WTC11 (cell line): ENCODE data around the gene TNIK. TPM values are rescaled to one million over a fixed set of nuclear protein-coding genes. Genes with fewer than 3 reads are reported as not detected.

Experiments
- ATAC-seq: fragments of 200-7000 bp; cut with Tn5 transposase; 2 replicates; pipeline ENCODE4 v1.10.0; 2021; ENCODE audit warnings: mild to moderate bottlenecking, moderate library complexity
- CTCF ChIA-PET: fragments of 300-600 bp; sonication (Branson Sonifier 250); formaldehyde crosslinking; loops from one replicate; lab custom pipeline; 2021; ENCODE audit warnings: antibody characterized with exemption; lab: Charles Lee
- POLR2A ChIA-PET: fragments of 350-600 bp; sonication (Branson Sonifier 250); formaldehyde crosslinking; loops from one replicate; lab custom pipeline; 2021; ENCODE audit warnings: antibody characterized with exemption; lab: Charles Lee
- DNase-seq: peaks from one replicate; pipeline ENCODE4 v3.0.0; 2021; ENCODE audit warnings: low spot score
- H3K27ac Mint-ChIP-seq: 2 replicates; pipeline ENCODE4 v1.8.0; 2021; ENCODE audit warnings: mixed read lengths
- H3K27me3 Mint-ChIP-seq: 2 replicates; pipeline ENCODE4 v1.8.0; 2021; ENCODE audit warnings: low read depth, mild to moderate bottlenecking, moderate library complexity, mixed read lengths
- H3K36me3 Mint-ChIP-seq: 2 replicates; pipeline ENCODE4 v1.8.0; 2021; ENCODE audit warnings: mixed read lengths
- H3K4me1 Mint-ChIP-seq: 2 replicates; pipeline ENCODE4 v1.8.0; 2022; ENCODE audit warnings: mixed read lengths
- H3K4me3 Mint-ChIP-seq: 2 replicates; pipeline ENCODE4 v1.8.0; 2021; ENCODE audit warnings: mild to moderate bottlenecking, moderate library complexity, mixed read lengths
- H3K9me3 Mint-ChIP-seq: 2 replicates; pipeline ENCODE4 v1.8.0; 2021; ENCODE audit warnings: mixed read lengths
- CBFB ChIP-seq: sonication (generic); formaldehyde crosslinking; IDR thresholded peaks from 2 replicates; pipeline ENCODE4 v1.8.1; 2022; ENCODE audit warnings: mild to moderate bottlenecking, low read depth, missing genetic modification reagents
- CTCF ChIP-seq: fragments of 200-600 bp; IDR thresholded peaks from 2 replicates; pipeline ENCODE4 v1.8.0; 2022; ENCODE audit warnings: antibody characterized with exemption
- EMX1 ChIP-seq: fragments of 250-450 bp; sonication (Bioruptor Pico); IDR thresholded peaks from 2 replicates; pipeline ENCODE4 v1.8.0; 2021; ENCODE audit warnings: mild to moderate bottlenecking
- ERG ChIP-seq: fragments of 250-450 bp; sonication (Bioruptor Pico); IDR thresholded peaks from 2 replicates; pipeline ENCODE4 v1.8.0; 2021; ENCODE audit warnings: mild to moderate bottlenecking
- ETV6 ChIP-seq: sonication (generic); formaldehyde crosslinking; IDR thresholded peaks from 2 replicates; pipeline ENCODE4 v1.8.1; 2022; ENCODE audit warnings: mild to moderate bottlenecking, missing genetic modification reagents
- FOXK1 ChIP-seq: sonication (generic); formaldehyde crosslinking; IDR thresholded peaks from 2 replicates; pipeline ENCODE4 v1.8.0; 2022; ENCODE audit warnings: mild to moderate bottlenecking, moderate library complexity, missing genetic modification reagents
- FOXP4 ChIP-seq: sonication (generic); formaldehyde crosslinking; IDR thresholded peaks from 2 replicates; pipeline ENCODE4 v1.8.0; 2022; ENCODE audit warnings: mild to moderate bottlenecking, missing genetic modification reagents
- SOX15 ChIP-seq: fragments of 250-450 bp; sonication (Bioruptor Pico); IDR thresholded peaks from 2 replicates; pipeline ENCODE4 v1.9.0; 2021; ENCODE audit warnings: mild to moderate bottlenecking
- TP53 ChIP-seq: sonication (generic); formaldehyde crosslinking; IDR thresholded peaks from 2 replicates; pipeline ENCODE4 v1.8.1; 2023; ENCODE audit warnings: mild to moderate bottlenecking, missing genetic modification reagents
- USF2 ChIP-seq: sonication (generic); formaldehyde crosslinking; IDR thresholded peaks from 2 replicates; pipeline ENCODE4 v1.8.1; 2023; ENCODE audit warnings: mild to moderate bottlenecking, missing genetic modification reagents, moderate library complexity
- ZNF232 ChIP-seq: sonication (generic); formaldehyde crosslinking; IDR thresholded peaks from 2 replicates; pipeline ENCODE4 v1.8.0; 2022; ENCODE audit warnings: mild to moderate bottlenecking, missing genetic modification reagents
- total RNA-seq: library from RNA; stranded (reverse); gene quantifications from 3 replicates; pipeline ENCODE4 v1.2.3, GENCODE V29; 2021
- TF ChIP-seq, protein P1 (sequence below): sonication (generic); formaldehyde crosslinking; conservative IDR thresholded peaks from 2 replicates; pipeline ENCODE4 v1.8.1; 2023; ENCODE audit warnings: mild to moderate bottlenecking, low read depth, missing genetic modification reagents, moderate library complexity

TNIK gene
- total RNA-seq, 1 experiment from 2014 or later: 50.3 TPM

DNA sequence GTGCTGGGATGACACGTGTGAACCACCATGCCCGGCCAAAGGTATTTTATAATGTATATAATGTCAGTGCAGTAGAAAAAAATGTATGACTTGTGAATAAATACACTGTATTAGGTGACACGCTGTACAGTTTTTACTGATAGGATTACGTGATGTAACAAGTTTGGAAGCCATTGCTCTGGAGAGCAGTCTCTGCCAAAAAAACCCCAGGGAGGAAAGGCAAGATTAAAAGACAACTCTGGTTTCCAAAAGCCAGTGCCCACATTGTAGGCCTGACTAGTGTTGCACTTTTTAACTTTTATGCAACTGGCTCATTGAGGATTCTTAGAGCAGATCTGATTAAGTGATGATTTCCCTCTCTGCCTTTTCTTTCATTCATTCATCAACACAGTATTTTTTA lies 371.7 kb downstream of the TNIK start (continued):
- no peak for TF ChIP-seq ZNF232
- no peak for TF ChIP-seq CBFB (CRISPR knock-in tag)
- no peak for TF ChIP-seq ERG (CRISPR knock-in tag)

DNA sequence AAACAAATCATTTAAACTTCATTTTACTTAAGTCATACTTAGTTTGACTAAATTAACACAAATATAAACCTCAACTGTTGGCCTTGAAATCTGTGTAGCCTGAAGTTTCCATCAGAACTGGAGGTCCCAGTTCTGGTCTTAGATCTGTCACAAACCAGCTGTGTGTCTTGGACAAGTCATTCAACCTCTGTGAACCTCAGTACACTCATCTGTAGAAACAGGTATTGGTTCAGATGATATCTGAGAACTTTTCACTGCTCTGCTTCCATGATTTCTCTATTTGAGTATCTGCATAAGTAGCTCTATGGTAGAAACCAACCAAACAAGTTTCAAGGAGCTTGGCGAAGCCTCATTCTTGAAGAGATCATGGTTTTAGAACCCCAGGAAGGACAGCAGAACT lies 373.3 kb downstream of the TNIK start:
- no peaks in the 10 kb centered on the region for H3K9me3 Mint-ChIP-seq
- DNase-seq: no peak
- ATAC-seq: no peak
- H3K36me3 Mint-ChIP-seq: peaks cover 27% of the 10 kb centered on the region; the same call in 1 of the 2 replicates
- H3K27ac Mint-ChIP-seq: no peak overlapping the region
- no peak overlapping the region for H3K4me3 Mint-ChIP-seq
- no peaks in the 10 kb centered on the region for H3K4me1 Mint-ChIP-seq
- POLR2A ChIA-PET: no interaction called here
- TF ChIP-seq CTCF (no peak), TP53 (CRISPR knock-in tag) (no peak), FOXK1 (CRISPR knock-in tag) (no peak), ZNF232 (no peak), EMX1 (CRISPR knock-in tag) (no peak)
- CTCF ChIA-PET: interaction anchor here (0.6 kb wide), 1 partner anchor 36 kb away, joined by 3 read pairs; no protein-coding TSS in a partner anchor
- no peaks in the 10 kb centered on the region for H3K27me3 Mint-ChIP-seq

GRCh38 chr3:171077261-171077660 lies 382.9 kb downstream of the TNIK start:
- ATAC-seq (no peak), DNase-seq (no peak)
- no peak overlapping the region for H3K4me3 Mint-ChIP-seq
- H3K4me1 Mint-ChIP-seq: no peaks in the 10 kb centered on the region
- H3K9me3 Mint-ChIP-seq: no peaks in the 10 kb centered on the region
- ChIA-PET POLR2A (no interaction called here), CTCF (interaction anchor here (1.2 kb wide), 1 partner anchor 27 kb away, joined by 3 read pairs; no protein-coding TSS in a partner anchor)
- no peaks in the 10 kb centered on the region for H3K27me3 Mint-ChIP-seq
- no peak overlapping the region for H3K27ac Mint-ChIP-seq
- H3K36me3 Mint-ChIP-seq: peaks cover 25% of the 10 kb centered on the region
- TF ChIP-seq, protein P1, sequence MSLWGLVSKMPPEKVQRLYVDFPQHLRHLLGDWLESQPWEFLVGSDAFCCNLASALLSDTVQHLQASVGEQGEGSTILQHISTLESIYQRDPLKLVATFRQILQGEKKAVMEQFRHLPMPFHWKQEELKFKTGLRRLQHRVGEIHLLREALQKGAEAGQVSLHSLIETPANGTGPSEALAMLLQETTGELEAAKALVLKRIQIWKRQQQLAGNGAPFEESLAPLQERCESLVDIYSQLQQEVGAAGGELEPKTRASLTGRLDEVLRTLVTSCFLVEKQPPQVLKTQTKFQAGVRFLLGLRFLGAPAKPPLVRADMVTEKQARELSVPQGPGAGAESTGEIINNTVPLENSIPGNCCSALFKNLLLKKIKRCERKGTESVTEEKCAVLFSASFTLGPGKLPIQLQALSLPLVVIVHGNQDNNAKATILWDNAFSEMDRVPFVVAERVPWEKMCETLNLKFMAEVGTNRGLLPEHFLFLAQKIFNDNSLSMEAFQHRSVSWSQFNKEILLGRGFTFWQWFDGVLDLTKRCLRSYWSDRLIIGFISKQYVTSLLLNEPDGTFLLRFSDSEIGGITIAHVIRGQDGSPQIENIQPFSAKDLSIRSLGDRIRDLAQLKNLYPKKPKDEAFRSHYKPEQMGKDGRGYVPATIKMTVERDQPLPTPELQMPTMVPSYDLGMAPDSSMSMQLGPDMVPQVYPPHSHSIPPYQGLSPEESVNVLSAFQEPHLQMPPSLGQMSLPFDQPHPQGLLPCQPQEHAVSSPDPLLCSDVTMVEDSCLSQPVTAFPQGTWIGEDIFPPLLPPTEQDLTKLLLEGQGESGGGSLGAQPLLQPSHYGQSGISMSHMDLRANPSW: no peak
- TF ChIP-seq SOX15 (CRISPR knock-in tag): no peak

- Mint-ChIP-seq H3K27ac (no peak overlapping the region), H3K4me1 (no peaks in the 10 kb centered on the region), H3K27me3 (no peaks in the 10 kb centered on the region), H3K4me3 (no peak overlapping the region), H3K36me3 (peaks cover 21% of the 10 kb centered on the region), H3K9me3 (no peaks in the 10 kb centered on the region)
- no peak for ATAC-seq
- no peak for DNase-seq
- ChIA-PET CTCF (no interaction called here), POLR2A (no interaction called here)
- TF ChIP-seq USF2 (CRISPR knock-in tag) (no peak), FOXP4 (CRISPR knock-in tag) (no peak), SOX15 (CRISPR knock-in tag) (no peak), ETV6 (CRISPR knock-in tag) (no peak)
These were observed 387.8 kb downstream of the TNIK start for GRCh38 chr3:171072432-171072831.
